H9 (cell line): ENCODE data around the gene PAX6. TPM values are rescaled to one million over a fixed set of nuclear protein-coding genes. Genes with fewer than 3 reads are reported as not detected.
"Not testable (repeated sequence)": the region's sequence is repeated elsewhere in the genome, so short reads cannot be mapped to it uniquely, and the experiment has no call there.

ENCODE experiments used
- DNase-seq: peaks from one replicate; pipeline ENCODE4 v3.0.0-alpha.2; 2017
- H2AFZ ChIP-seq: one replicate; pipeline ENCODE4 v1.6.1; 2013; ENCODE audit warnings: mild to moderate bottlenecking, low read length, control low read depth, moderate library complexity
- H2AK5ac ChIP-seq: 2 replicates; pipeline ENCODE4 v1.6.1; 2013; ENCODE audit warnings: low read length, control low read depth, mixed read lengths; ENCODE audit not compliant: insufficient read length
- H2BK120ac ChIP-seq: one replicate; pipeline ENCODE4 v1.6.1; 2013; ENCODE audit warnings: low read depth, mild to moderate bottlenecking, low read length, control low read depth, inconsistent platforms; ENCODE audit not compliant: poor library complexity, severe bottlenecking
- H2BK12ac ChIP-seq: 2 replicates; pipeline ENCODE4 v1.6.1; 2013; ENCODE audit warnings: low read length, control low read depth, mixed read lengths, low read depth; ENCODE audit not compliant: insufficient read length
- H2BK15ac ChIP-seq: 2 replicates; pipeline ENCODE4 v1.6.1; 2013; ENCODE audit warnings: low read depth, low read length, control low read depth
- H2BK20ac ChIP-seq: one replicate; pipeline ENCODE4 v1.6.1; 2013; ENCODE audit warnings: low read depth, mild to moderate bottlenecking, low read length, control low read depth, inconsistent platforms; ENCODE audit not compliant: poor library complexity, severe bottlenecking
- H2BK5ac ChIP-seq: 2 replicates; pipeline ENCODE4 v1.6.1; 2013; ENCODE audit warnings: low read length, control low read depth, mixed read lengths; ENCODE audit not compliant: insufficient read length
- H3K14ac ChIP-seq: 2 replicates; pipeline ENCODE4 v1.6.1; 2013; ENCODE audit warnings: low read length, control low read depth; ENCODE audit not compliant: insufficient read depth
- H3K18ac ChIP-seq: 2 replicates; pipeline ENCODE4 v1.6.1; 2013; ENCODE audit warnings: low read depth, mild to moderate bottlenecking, mixed read lengths, low read length, control low read depth; ENCODE audit not compliant: insufficient read length
- H3K23ac ChIP-seq: 2 replicates; pipeline ENCODE4 v1.6.1; 2013; ENCODE audit warnings: low read length, control low read depth, mixed read lengths, low read depth; ENCODE audit not compliant: insufficient read length
- H3K23me2 ChIP-seq: 2 replicates; pipeline ENCODE4 v1.6.1; 2013; ENCODE audit warnings: low read depth, mild to moderate bottlenecking, mixed read lengths, low read length, control low read depth; ENCODE audit not compliant: insufficient read length, poor library complexity, severe bottlenecking
- H3K27ac ChIP-seq: 2 replicates; pipeline ENCODE4 v1.5.1; 2013; ENCODE audit warnings: low read length, control low read depth, mixed read lengths, low read depth; ENCODE audit not compliant: insufficient read length
- H3K27me3 ChIP-seq: 2 replicates; pipeline ENCODE4 v1.6.1; 2013; ENCODE audit warnings: low read length, control low read depth, inconsistent platforms; ENCODE audit not compliant: insufficient read depth
- H3K4ac ChIP-seq: 2 replicates; pipeline ENCODE4 v1.6.1; 2013; ENCODE audit warnings: low read depth, mild to moderate bottlenecking, control low read depth, inconsistent platforms, low read length, moderate library complexity
- H3K4me1 ChIP-seq: 2 replicates; pipeline ENCODE4 v1.6.1; 2013; ENCODE audit warnings: low read length, control low read depth, inconsistent platforms; ENCODE audit not compliant: insufficient read depth
- H3K4me2 ChIP-seq: 2 replicates; pipeline ENCODE4 v1.6.1; 2013; ENCODE audit warnings: low read length, control low read depth, mixed read lengths; ENCODE audit not compliant: insufficient read length, insufficient read depth
- H3K56ac ChIP-seq: 2 replicates; pipeline ENCODE4 v1.6.1; 2013; ENCODE audit warnings: low read depth, mild to moderate bottlenecking, mixed read lengths, low read length, control low read depth; ENCODE audit not compliant: insufficient read length
- H3K79me1 ChIP-seq: 2 replicates; pipeline ENCODE4 v1.6.1; 2013; ENCODE audit warnings: low read depth, mild to moderate bottlenecking, moderate library complexity, low read length, control low read depth, inconsistent platforms; ENCODE audit not compliant: insufficient read depth, poor library complexity, severe bottlenecking
- H3K79me2 ChIP-seq: 2 replicates; pipeline ENCODE4 v1.6.1; 2013; ENCODE audit warnings: low read length, control low read depth, inconsistent platforms; ENCODE audit not compliant: insufficient read depth
- H3K9ac ChIP-seq: 2 replicates; pipeline ENCODE4 v1.6.1; 2013; ENCODE audit warnings: low read length, control low read depth, mixed read lengths; ENCODE audit not compliant: insufficient read length; ENCODE audit errors: extremely low read depth
- H3K9me3 ChIP-seq: one replicate; pipeline ENCODE4 v1.6.1; 2013; ENCODE audit warnings: low read depth, low read length, inconsistent platforms; ENCODE audit not compliant: control insufficient read depth
- H3T11ph ChIP-seq: one replicate; pipeline ENCODE4 v1.6.1; 2013; ENCODE audit warnings: mild to moderate bottlenecking, low read length, control low read depth, inconsistent platforms
- H4K20me1 ChIP-seq: one replicate; pipeline ENCODE4 v1.6.1; 2013; ENCODE audit not compliant: control insufficient read depth, insufficient read length, insufficient read depth
- H4K5ac ChIP-seq: 2 replicates; pipeline ENCODE4 v1.6.1; 2013; ENCODE audit warnings: low read depth, mild to moderate bottlenecking, mixed read lengths, low read length, control low read depth; ENCODE audit not compliant: insufficient read length
- H4K8ac ChIP-seq: replicated peaks from 2 replicates; pipeline ENCODE4 v1.6.1; 2013; ENCODE audit warnings: low read length, control low read depth, mixed read lengths, low read depth; ENCODE audit not compliant: insufficient read length
- H4K91ac ChIP-seq: 2 replicates; pipeline ENCODE4 v1.6.1; 2013; ENCODE audit warnings: low read depth, mild to moderate bottlenecking, moderate library complexity, mixed read lengths, low read length, control low read depth; ENCODE audit not compliant: insufficient read length
- H3K27ac Mint-ChIP-seq, 3 experiments: 2 replicates in 2 of 3; 3 replicates in 1 of 3; pipeline ENCODE4 v1.8.0; 2020 to 2021; ENCODE audit warnings: mixed read lengths in 3 of 3, mild to moderate bottlenecking in 1 of 3, moderate library complexity in 1 of 3
- H3K27me3 Mint-ChIP-seq: 2 replicates; pipeline ENCODE4 v1.8.0; 2021; ENCODE audit warnings: low read depth, mild to moderate bottlenecking, moderate library complexity, mixed read lengths
- H3K36me3 Mint-ChIP-seq, 3 experiments: 2 replicates in 2 of 3; 3 replicates in 1 of 3; pipeline ENCODE4 v1.8.0; 2020 to 2021; ENCODE audit warnings: low read depth in 3 of 3, mixed read lengths in 3 of 3; ENCODE audit not compliant: insufficient read depth in 1 of 3
- H3K4me1 Mint-ChIP-seq, 2 experiments: 2 replicates each; pipeline ENCODE4 v1.8.0; 2020; ENCODE audit warnings: mixed read lengths in 2 of 2
- H3K4me3 Mint-ChIP-seq, 2 experiments: 2 replicates in 1 of 2; 3 replicates in 1 of 2; pipeline ENCODE4 v1.8.0; 2020 to 2021; ENCODE audit warnings: mild to moderate bottlenecking in 2 of 2, mixed read lengths in 2 of 2, moderate library complexity in 1 of 2
- H3K9me3 Mint-ChIP-seq, 2 experiments: 2 replicates in 1 of 2; 3 replicates in 1 of 2; pipeline ENCODE4 v1.8.0; 2020; ENCODE audit warnings: mild to moderate bottlenecking in 2 of 2, mixed read lengths in 2 of 2, moderate library complexity in 1 of 2
- WGBS: extraction: QIAGEN DNeasy Blood & Tissue Kit; methylation state at CpG from one replicate; pipeline ENCODE4 v1.1.7; 2013; ENCODE audit warnings: missing lambda C conversion rate, low lambda C conversion rate, mixed read lengths; ENCODE audit not compliant: insufficient read length; ENCODE audit errors: extremely low coverage; 5-methylcytosine and 5-hydroxymethylcytosine counted together
- total RNA-seq: library from RNA; stranded (reverse); gene quantifications from 2 replicates; pipeline ENCODE4 v1.2.1, GENCODE V29; 2021
- TF ChIP-seq, protein P1 (sequence below): fragments of 200-600 bp; sonication (generic); conservative IDR thresholded peaks from 3 replicates; pipeline ENCODE4 v1.8.0; 2021; ENCODE audit warnings: antibody characterized with exemption, mild to moderate bottlenecking

Gene PAX6
- total RNA-seq, 1 experiment from 2014 or later, result not detected

DNA sequence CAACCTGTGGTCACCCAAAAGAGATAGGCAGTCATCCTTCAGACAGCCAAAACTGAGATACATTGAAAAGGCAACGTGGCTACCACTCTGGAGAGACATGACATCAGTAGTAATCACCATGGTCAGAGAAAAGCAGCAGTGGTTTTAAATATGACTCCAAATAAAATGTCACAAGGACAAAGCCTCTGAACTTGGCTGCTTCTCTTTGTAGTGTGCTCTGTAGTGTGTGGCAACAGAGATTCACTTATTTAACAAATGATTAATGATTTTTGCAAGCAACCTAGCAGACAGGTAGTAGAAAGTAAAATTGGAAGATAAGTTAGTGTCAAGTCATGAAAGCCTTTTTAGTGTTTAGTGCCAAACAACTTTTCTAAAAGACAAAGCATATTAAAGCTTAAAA lies 63.5 kb downstream of the PAX6 start:
- WGBS, result no CpG with 5 or more reads among the region's 1 CpG
- H2BK20ac ChIP-seq, result no peak overlapping the region
- TF ChIP-seq, protein P1, sequence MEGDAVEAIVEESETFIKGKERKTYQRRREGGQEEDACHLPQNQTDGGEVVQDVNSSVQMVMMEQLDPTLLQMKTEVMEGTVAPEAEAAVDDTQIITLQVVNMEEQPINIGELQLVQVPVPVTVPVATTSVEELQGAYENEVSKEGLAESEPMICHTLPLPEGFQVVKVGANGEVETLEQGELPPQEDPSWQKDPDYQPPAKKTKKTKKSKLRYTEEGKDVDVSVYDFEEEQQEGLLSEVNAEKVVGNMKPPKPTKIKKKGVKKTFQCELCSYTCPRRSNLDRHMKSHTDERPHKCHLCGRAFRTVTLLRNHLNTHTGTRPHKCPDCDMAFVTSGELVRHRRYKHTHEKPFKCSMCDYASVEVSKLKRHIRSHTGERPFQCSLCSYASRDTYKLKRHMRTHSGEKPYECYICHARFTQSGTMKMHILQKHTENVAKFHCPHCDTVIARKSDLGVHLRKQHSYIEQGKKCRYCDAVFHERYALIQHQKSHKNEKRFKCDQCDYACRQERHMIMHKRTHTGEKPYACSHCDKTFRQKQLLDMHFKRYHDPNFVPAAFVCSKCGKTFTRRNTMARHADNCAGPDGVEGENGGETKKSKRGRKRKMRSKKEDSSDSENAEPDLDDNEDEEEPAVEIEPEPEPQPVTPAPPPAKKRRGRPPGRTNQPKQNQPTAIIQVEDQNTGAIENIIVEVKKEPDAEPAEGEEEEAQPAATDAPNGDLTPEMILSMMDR, result no peak

DNA sequence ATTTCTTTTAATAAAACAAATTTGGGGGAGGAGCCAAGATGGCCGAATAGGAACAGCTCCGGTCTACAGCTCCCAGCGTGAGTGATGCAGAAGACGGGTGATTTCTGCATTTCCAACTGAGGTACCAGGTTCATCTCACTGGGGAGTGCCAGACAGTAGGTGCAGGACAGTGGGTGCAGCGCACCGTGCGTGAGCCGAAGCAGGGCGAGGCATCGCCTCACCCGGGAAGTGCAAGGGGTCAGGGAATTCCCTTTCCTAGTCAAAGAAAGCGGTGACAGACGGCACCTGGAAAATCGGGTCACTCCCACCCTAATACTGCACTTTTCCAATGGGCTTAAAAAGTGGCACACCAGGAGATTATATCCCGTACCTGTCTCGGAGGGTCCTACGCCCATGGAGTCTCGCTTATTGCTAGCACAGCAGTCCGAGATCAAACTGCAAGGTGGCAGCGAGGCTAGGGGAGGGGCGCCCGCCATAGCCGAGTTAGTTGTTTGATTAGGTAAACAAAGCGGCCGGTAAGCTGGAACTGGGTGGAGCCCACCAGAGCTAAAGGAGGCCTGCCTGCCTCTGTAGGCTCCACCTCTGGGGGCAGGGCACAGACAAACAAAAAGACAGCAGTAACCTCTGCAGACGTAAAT lies 70.3 kb downstream of the PAX6 start:
- not testable (repeated sequence) for H2BK120ac ChIP-seq, H3K79me1 ChIP-seq, H3K27me3 Mint-ChIP-seq, H3K4me1 Mint-ChIP-seq, H3K18ac ChIP-seq, H3K4me3 Mint-ChIP-seq, H4K20me1 ChIP-seq, H3K23ac ChIP-seq, H4K8ac ChIP-seq, H3K4ac ChIP-seq, H3T11ph ChIP-seq, H2BK12ac ChIP-seq, H3K9ac ChIP-seq, H3K23me2 ChIP-seq, H3K14ac ChIP-seq, H3K56ac ChIP-seq, H2AK5ac ChIP-seq, H3K79me2 ChIP-seq, H4K91ac ChIP-seq, H3K27ac ChIP-seq, H2BK15ac ChIP-seq, H3K27me3 ChIP-seq, H2AFZ ChIP-seq, H2BK5ac ChIP-seq, H3K9me3 ChIP-seq, H4K5ac ChIP-seq, DNase-seq, H2BK20ac ChIP-seq, H3K4me2 ChIP-seq, H3K27ac Mint-ChIP-seq, H3K4me1 ChIP-seq
- Mint-ChIP-seq H3K36me3 (peaks cover 14 to 34% (median 21%) of the 10 kb centered on the region in 3 experiments), H3K9me3 (peaks cover 47 to 48% of the 10 kb centered on the region in 2 experiments)
- no CpG with 5 or more reads among the region's 26 CpGs for WGBS

More for the DNA sequence above, 63.5 kb downstream of the PAX6 start:
- H4K91ac ChIP-seq, result no peak overlapping the region
- no peak overlapping the region for H2BK12ac ChIP-seq
- H2BK15ac ChIP-seq, result no peak overlapping the region
- H3K79me2 ChIP-seq, result no peaks in the 10 kb centered on the region
- H3K14ac ChIP-seq, result no peak overlapping the region
- H3K27ac ChIP-seq, result no peak overlapping the region
- Mint-ChIP-seq H3K27me3 (no peaks in the 10 kb centered on the region), H3K4me3 (no peak overlapping the region), H3K36me3 (peaks cover 0 to 5% (median 0%) of the 10 kb centered on the region in 3 experiments; a peak in 5 of 7 replicates), H3K9me3 (peaks cover 10 to 13% of the 10 kb centered on the region in 2 experiments; a peak in 4 of 5 replicates), H3K27ac (no peak overlapping the region), H3K4me1 (no peaks in the 10 kb centered on the region)
- H4K5ac ChIP-seq, result no peak overlapping the region
- no peak overlapping the region for H2BK120ac ChIP-seq
- H3K4ac ChIP-seq, result no peak overlapping the region
- no peak overlapping the region for H3K9ac ChIP-seq
- H2BK5ac ChIP-seq, result no peak overlapping the region
- no peaks in the 10 kb centered on the region for H4K20me1 ChIP-seq
- no peak for DNase-seq
- H3K9me3 ChIP-seq, result no peaks in the 10 kb centered on the region
- no peak overlapping the region for H2AK5ac ChIP-seq
- no peaks in the 10 kb centered on the region for H3K27me3 ChIP-seq
- H3K4me2 ChIP-seq, result no peak overlapping the region
- no peaks in the 10 kb centered on the region for H3K79me1 ChIP-seq
- no peak overlapping the region for H3K18ac ChIP-seq
- H3T11ph ChIP-seq, result no peak overlapping the region
- no peak overlapping the region for H3K56ac ChIP-seq
- no peak overlapping the region for H2AFZ ChIP-seq
- H3K23me2 ChIP-seq, result no peaks in the 10 kb centered on the region
- H3K4me1 ChIP-seq, result no peaks in the 10 kb centered on the region
- no peak overlapping the region for H3K23ac ChIP-seq
- H4K8ac ChIP-seq, result no peak overlapping the region
